Testis (tissue), 3 donors: Measurements from ENCODE around the gene HCK. TPM values are rescaled to one million over a fixed set of nuclear protein-coding genes. Genes with fewer than 3 reads are reported as not detected.

Experiments used
- DNase-seq: peaks from one replicate; pipeline ENCODE4 v3.0.0-alpha.2; 2019
- H3K27ac ChIP-seq, 2 donors: fragments of 200-600 bp; sonication (generic); one replicate each; pipeline ENCODE4 v1.5.1; 2019
- H3K27me3 ChIP-seq: fragments of 200-600 bp; sonication (generic); one replicate; pipeline ENCODE4 v1.5.1; 2019
- H3K36me3 ChIP-seq: fragments of 200-600 bp; sonication (generic); one replicate; pipeline ENCODE4 v1.5.1; 2017; ENCODE audit warnings: low read depth; ENCODE audit errors: missing control alignments
- H3K4me1 ChIP-seq: fragments of 200-600 bp; sonication (generic); one replicate; pipeline ENCODE4 v1.5.1; 2019
- H3K4me3 ChIP-seq, 2 donors: fragments of 200-600 bp; sonication (generic); one replicate each; pipeline ENCODE4 v1.5.1; 2017 to 2019
- H3K9me3 ChIP-seq: fragments of 200-600 bp; sonication (generic); one replicate; pipeline ENCODE4 v1.5.1; 2017
- CTCF ChIP-seq, 3 experiments: fragments of 450-650 bp in 2 of 3; fragments of 200-600 bp in 1 of 3; sonication (generic) in 1 of 3; IDR thresholded peaks; one replicate each; pipeline ENCODE4 v1.5.1; 2016 to 2019; ENCODE audit warnings: antibody characterized with exemption in 3 of 3, mild to moderate bottlenecking in 2 of 3, moderate library complexity in 1 of 3
- POLR2A ChIP-seq: fragments of 450-650 bp; IDR thresholded peaks from one replicate; pipeline ENCODE4 v1.6.1; 2017; ENCODE audit warnings: antibody characterized with exemption, mild to moderate bottlenecking, moderate library complexity
- WGBS, 2 donors: methylation state at CpG; one replicate each; pipeline ENCODE4 v1.1.5; 2018; 5-methylcytosine and 5-hydroxymethylcytosine counted together
- intact Hi-C: fragments of 100-400 bp; cut with DNase I; formaldehyde crosslinking; loops from one replicate; pipeline ENCODE4 v1.15.1; 2023; ENCODE audit warnings: low total_unique reads
- polyA plus RNA-seq: library from polyadenylated mRNA; stranded (reverse); fragments of 350-450 nt; fragmentation: Illumina TruSeq; extraction: RNeasy Lipid Tissue Mini Kit (QIAGEN cat#74804); gene quantifications from one replicate; pipeline ENCODE4 v1.2.3, GENCODE V29; 2014; ENCODE audit warnings: low read depth, low replicate concordance; ENCODE audit not compliant: insufficient read depth
- total RNA-seq, 2 donors: library from RNA; depleted of rRNA; stranded (reverse); fragments of >200 nt; gene quantifications; one replicate each; pipeline ENCODE4 v1.2.3, GENCODE V29; 2016

HCK gene
- total and polyA plus RNA-seq, 3 donors from 2014 or later: 1.3 to 8.9 (median 4.5) TPM

GRCh38 chr20:32128167-32128566 is 76.1 kb downstream of the HCK start:
- H3K27ac ChIP-seq: no peak overlapping the region
- no peak overlapping the region for H3K4me3 ChIP-seq
- no peaks in the 10 kb centered on the region for H3K9me3 ChIP-seq
- intact Hi-C loops: no loop called here
- H3K36me3 ChIP-seq: no peaks in the 10 kb centered on the region
- no peak for DNase-seq
- TF ChIP-seq POLR2A (no peak), CTCF (IDR thresholded peaks at IDR 0.05) (no peak)
- H3K4me1 ChIP-seq: peaks cover 5% of the 10 kb centered on the region
- no peaks in the 10 kb centered on the region for H3K27me3 ChIP-seq
- WGBS, 2 donors: 93 to 97% methylated on average over 2 of the region's 2 CpGs

DNA sequence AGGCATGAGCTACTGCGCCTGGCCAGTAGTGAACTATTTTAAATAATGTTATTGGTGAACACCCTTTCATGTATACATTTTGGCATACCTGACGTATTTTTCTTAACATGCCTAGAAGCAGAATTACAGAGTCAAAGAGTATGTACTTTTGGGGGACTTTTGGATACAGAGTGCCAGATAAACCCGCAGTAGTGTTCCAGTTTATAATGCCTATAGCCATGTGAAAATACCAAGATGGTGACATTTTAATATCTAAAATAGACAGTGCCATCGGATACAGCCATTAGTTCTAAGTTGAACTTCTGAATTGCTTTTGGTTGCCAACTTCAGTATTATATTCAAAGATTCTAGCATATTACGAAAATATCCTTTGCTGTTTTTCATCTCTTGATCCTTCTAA is 77.8 kb downstream of the HCK start:
- no peak for DNase-seq
- Histone ChIP-seq H3K4me1 (peaks cover 5% of the 10 kb centered on the region), H3K4me3 (no peak overlapping the region), H3K27me3 (no peaks in the 10 kb centered on the region), H3K9me3 (no peaks in the 10 kb centered on the region), H3K36me3 (no peaks in the 10 kb centered on the region), H3K27ac (no peak overlapping the region)
- intact Hi-C loops: no loop called here
- 95 to 96% methylated on average over 5 of the region's 5 CpGs for WGBS, 2 donors
- TF ChIP-seq POLR2A (no peak), CTCF (IDR thresholded peaks at IDR 0.05) (no peak)

- no peaks in the 10 kb centered on the region for H3K27me3 ChIP-seq
- no peak overlapping the region for H3K4me3 ChIP-seq
- no peak overlapping the region for H3K27ac ChIP-seq
- H3K9me3 ChIP-seq: no peaks in the 10 kb centered on the region
- DNase-seq: no peak
- WGBS, 2 donors: 26 to 73% methylated on average over 2 of the region's 2 CpGs
- intact Hi-C loops: no loop called here
- TF ChIP-seq POLR2A (no peak), CTCF (IDR thresholded peaks at IDR 0.05) (no peak)
- H3K36me3 ChIP-seq: no peaks in the 10 kb centered on the region
- peaks cover 5% of the 10 kb centered on the region for H3K4me1 ChIP-seq
Measured at GRCh38 chr20:32130352-32130751, 78.3 kb downstream of the HCK start.

- intact Hi-C loops: no loop called here
- Histone ChIP-seq H3K36me3 (no peaks in the 10 kb centered on the region), H3K27ac (no peak overlapping the region), H3K4me1 (peaks cover 5% of the 10 kb centered on the region), H3K27me3 (no peaks in the 10 kb centered on the region), H3K9me3 (no peaks in the 10 kb centered on the region), H3K4me3 (no peak overlapping the region)
- no peak for TF ChIP-seq CTCF (IDR thresholded peaks at IDR 0.05)
- no peak for TF ChIP-seq POLR2A
- WGBS, 2 donors: 23 to 68% methylated on average over 2 of the region's 2 CpGs
- DNase-seq: no peak
Measured at GRCh38 chr20:32130965-32131364, 78.9 kb downstream of the HCK start.

DNA sequence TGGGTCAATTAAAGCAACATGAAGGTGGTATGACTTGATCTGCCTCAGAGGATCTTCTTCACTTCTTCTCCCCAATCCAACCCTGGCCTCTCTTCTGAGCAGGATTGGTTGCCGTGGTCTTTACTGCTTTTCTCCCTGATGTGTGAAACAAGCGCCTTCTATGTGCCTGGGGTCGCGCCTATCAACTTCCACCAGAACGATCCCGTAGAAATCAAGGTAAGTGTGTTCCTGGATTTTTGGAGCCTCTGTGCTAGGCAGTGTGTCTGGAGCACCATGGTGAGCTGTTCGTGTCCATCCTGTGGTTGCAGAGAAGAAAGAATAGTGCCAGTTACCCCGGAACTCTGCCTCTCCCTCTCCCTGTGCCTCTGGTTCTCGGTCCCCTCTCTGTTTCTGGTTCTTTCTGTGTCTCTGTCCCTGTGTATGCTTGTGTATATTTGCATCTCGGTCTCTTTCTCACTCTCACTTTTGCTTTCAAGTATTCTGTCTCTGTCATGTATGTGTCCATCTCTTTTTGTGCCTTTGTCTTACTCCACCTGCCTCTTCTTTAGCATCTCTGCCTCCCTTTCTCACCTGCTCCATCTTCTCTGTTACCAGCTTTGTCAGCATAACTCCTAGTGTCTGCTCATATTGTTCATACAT is 81.0 kb downstream of the HCK start:
- intact Hi-C loops: no loop called here
- H3K4me3 ChIP-seq: no peak overlapping the region
- no peak for DNase-seq
- H3K9me3 ChIP-seq: no peaks in the 10 kb centered on the region
- H3K4me1 ChIP-seq: peaks cover 5% of the 10 kb centered on the region
- 89 to 92% methylated on average over 10 of the region's 10 CpGs for WGBS, 2 donors
- no peaks in the 10 kb centered on the region for H3K36me3 ChIP-seq
- no peak overlapping the region for H3K27ac ChIP-seq
- no peaks in the 10 kb centered on the region for H3K27me3 ChIP-seq
- TF ChIP-seq CTCF (IDR thresholded peaks at IDR 0.05): no peak
- no peak for TF ChIP-seq POLR2A
